NCI-H2227 treated with DMSO at 0.1 percent for 48 hours (cell line): ENCODE measurements around the gene PFDN2.

Experiments
- DNase-seq: peaks from one replicate; lab custom pipeline; 2025; lab: John Stamatoyannopoulos, UW

PFDN2 gene

GRCh38 chr1:161051219-161051618 is 66.6 kb downstream of the PFDN2 start:
- DNase-seq = no peak
